T-helper 2 cell treated with Interferon-gamma antibody and Interleukin-4, amounts not matched to agents 100 ng/mL and 5 ng/mL, for 36 hours (primary cell): ENCODE measurements around the gene ARHGEF18. TPM values are rescaled to one million over a fixed set of nuclear protein-coding genes. Genes with fewer than 3 reads are reported as not detected.

Source experiments
- intact Hi-C: fragments of 100-400 bp; cut with micrococcal nuclease; formaldehyde crosslinking; loops from one replicate; pipeline ENCODE4 v1.15.1; 2023
- total RNA-seq: library from RNA; stranded (reverse); gene quantifications from 2 replicates; pipeline ENCODE4 v1.2.3, GENCODE V29; 2022

The ARHGEF18 gene
- total RNA-seq, 1 donor from 2014 or later: 44.9 TPM

DNA sequence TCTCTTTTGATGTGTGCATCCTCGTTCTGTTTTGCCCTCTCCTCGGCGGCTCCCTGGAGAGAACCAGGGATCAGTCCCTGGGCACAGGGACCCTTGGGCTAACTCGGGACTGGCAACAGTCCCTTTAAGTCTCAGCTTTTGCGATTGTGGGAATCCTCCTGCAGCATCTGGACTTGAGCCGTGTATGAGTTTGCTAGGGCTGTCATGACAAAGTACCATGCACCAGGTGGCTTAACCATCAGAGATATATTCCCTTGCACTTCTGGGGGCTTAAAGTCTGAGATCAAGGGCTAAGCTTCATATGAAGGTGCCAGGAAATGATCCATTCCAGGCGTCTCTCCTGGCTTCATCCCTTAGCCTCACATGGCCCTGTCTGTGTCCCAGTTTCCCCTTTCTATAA, 34.5 kb downstream of the ARHGEF18 start:
- intact Hi-C loops: no loop called here

DNA sequence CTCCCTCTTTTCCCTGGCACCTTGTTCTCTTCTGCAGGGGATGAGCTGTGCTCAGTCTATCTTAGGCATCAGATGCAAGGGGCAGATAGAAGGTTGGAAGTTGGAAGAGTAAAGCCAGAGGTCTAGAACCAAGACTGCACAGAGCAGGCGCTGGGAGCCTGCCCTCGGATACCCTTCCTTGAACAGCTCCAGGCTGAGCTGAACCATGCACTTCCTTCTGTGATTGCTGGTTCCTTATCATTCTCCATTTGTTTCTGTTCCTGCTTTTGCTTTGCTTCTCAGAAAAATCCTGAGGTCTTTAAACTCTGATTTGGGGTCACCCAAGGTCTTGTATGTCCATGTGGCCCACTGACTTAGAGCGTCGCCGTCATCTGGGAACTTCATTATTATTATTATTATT, 36.3 kb downstream of the ARHGEF18 start:
- intact Hi-C loops: no loop called here

DNA sequence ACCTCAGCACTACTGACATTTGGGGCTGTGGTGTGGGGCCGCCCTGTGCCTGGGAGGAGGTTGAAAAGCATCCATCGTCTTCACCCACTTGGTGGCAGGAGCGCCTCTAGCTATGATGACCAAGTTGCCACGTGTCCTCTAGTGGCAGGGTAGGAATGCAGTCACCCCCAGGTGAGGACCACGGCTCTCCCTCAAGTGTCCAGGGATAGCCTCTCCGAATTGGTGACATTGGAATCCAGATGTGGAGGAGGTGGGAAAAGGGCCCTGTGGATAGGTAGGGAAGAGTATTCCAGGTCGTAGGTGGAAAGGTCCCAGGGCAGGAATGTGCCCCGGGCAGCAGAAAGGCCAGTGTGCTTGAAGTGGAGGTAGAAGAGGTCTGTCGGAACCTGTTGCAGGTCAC, 37.6 kb downstream of the ARHGEF18 start:
- intact Hi-C loops: no loop called here

DNA sequence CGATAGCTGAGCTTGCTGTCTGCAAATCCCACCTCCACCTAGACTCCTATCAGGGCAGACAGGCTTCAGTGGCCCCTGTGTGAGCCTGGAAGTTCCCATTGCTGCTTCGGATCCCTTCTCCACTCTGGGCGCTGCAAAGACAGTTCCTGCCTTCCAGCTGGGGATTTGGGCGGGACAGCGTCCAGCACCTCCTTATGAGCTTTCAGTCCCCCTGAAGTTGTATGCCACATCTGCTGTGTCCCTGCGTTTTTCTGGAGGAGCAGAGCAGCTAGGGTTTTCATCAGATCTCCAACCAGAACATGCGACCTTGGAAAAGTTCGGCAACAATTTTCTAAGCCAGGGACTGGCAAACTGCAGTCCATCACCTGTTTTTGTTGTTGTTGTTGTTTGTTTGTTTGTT, 38.0 kb downstream of the ARHGEF18 start:
- intact Hi-C loops: no loop called here

DNA sequence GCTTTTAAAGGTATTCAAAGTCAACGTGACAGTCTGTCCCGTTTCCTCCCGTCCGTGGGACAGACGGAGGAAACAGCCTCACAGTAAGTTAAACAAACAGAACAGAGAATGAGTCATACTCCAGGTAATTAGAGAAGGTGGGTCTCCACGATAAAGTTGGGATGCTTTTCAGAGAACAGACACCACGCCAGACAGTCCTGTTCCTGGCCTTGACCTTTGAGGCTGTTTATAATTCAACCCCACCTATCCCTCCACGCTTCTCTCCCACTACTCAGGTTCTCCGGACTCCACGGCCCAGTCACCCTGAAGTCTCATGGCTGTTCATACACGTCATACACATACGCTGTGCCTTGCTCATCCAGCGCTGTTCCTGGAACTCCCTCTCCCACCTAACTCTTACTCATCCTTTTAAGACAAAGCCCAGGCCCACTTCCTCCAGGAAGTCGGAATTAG, 42.5 kb downstream of the ARHGEF18 start:
- intact Hi-C loops: no loop called here

DNA sequence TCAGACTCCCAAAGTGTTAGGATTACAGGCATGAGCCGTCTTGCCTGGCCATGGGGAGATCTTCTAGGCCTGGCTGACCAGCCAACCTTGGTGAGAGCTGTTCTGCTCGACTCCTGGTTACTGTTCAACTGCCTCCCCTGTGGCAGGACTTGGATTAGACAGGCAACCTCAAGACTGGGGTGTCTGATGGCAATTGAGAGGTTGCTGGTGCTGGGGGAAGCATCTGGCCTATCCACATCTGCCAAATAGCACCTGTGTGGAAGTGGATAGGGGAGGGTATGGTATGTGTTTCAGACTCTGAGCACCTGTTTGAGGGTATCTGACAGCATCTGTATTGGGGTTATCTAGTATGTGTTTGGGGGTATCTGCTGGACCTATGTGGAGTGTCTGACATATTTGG, 44.7 kb downstream of the ARHGEF18 start:
- intact Hi-C loops: no loop called here

DNA sequence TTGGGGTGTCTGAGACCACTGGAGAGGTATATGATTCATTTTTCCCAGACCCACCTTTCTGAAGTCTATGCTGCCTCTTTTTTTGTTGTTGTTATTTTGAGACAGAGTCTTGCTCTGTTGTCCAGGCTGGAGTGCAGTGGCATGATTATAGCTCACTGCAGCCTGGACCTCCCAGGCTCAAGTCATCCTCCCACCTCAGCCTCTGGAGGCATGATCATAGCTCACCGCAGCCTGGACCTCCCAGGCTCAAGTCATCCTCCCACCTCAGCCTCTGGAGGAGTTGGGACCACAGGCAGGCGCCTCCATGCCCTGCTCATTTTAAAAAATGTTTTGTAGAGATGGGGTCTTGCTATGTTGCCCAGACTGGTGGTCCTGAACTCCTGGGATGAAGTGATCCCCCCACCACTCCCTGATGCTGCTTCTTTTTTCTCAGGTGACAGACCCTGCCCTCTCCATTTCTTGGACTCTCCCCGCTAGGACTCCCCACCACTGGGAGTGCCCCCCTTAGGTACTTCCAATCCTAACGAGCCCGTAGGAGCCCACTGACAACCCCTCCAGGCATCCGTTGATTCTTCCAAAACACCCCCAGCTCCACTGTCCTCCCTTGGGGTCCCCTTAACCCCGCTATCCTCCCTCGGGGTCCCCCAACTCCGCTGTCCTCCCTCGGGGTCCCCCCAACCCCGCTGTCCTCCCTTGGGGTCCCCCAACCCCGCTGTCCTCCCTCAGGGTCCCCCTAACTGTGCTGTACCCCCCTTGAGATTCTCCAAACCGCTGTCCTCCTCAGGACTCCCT, 45.4 kb downstream of the ARHGEF18 start:
- intact Hi-C loops: no loop called here

DNA sequence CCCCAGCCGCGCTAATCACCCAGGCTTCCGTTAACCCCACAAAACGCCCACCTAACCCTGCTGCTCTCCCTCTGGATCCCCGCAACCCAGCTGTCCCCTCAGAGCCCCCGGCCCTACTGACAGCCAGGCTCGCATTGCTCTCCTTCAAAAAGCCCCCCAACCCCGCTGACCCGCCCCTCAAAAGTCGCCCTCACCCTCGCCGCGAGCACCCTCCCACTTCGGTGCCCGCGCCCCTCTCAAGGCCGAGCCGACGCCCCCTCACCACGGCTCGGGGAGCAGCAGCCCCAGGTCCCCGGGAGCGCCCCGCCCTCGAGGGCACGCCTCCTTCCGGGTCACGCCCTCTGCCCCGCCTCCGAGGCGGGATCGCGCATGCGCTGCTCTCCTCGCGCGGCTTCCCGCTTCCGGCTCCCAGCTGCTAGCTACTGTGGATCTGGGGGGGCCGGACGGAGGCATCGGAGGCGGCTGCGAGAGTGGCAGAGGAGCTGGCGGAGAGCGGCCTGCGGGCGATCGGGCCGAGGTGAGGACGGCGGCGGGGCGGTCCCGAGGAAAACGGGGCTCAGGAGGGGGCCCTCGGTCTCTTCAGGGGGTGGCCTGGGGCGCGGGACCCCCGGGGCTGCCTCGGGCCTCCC, 46.1 kb downstream of the ARHGEF18 start:
- intact Hi-C loops: loop anchor here (1.0 kb wide), 1 partner anchor 293 kb away; no protein-coding TSS in a partner anchor

DNA sequence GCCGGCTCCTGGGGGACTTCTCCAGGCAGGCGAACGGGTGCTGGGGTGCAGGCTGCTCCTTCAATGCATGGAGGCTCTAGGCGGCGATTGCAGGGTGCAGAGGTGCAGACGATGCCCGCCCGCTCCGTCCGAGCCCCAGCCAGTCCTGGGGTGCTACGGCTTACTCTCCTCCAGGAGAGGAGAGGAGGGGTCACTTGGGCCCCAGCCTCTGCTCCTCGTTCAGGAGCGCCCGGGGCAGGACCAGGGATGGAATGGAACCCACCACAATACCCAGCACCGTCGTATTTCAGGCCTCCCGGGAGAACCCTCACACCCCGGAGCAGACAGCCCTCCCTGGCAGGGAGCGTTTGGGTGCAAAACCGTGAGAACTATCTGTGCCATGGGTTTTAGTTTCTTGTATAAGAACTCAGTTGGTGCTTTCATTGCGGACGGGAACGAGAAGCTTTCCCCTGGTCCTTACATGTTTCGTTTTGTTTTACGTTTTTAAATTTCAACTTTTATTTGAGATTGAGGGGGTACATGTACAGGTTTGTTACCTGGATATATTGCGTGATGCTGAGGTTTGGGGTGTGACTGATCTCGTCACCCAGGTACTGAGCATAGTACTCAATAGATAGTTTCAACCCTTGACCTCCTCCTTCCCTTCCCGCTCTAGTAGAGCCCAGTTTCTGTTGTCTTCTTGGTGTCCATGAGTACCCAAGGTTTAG, 46.8 kb downstream of the ARHGEF18 start:
- intact Hi-C loops: loop anchor here (1.0 kb wide), 1 partner anchor 293 kb away; no protein-coding TSS in a partner anchor

DNA sequence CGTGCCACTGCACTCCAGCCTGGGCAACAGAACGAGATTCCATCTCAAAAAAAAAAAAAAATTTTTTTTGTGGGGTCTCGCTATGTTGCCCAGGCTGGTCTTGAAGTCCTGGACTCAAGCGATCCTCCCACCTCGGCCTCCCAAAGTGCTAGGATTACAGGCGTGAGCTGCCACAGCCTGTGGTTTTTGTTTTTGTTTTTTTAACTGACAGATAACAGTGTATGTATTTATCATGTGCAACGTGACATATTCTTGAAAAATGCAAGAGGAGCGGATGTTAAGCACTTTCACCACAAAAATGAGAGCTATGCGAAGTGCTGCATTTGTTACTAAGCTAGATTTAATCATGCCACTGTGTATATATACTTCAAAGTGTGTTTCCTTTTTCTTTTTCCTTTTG, 49.0 kb downstream of the ARHGEF18 start:
- intact Hi-C loops: no loop called here

Other genes starting within 250 kb of the ARHGEF18 start
- gene INSR, start 54.5 kb upstream of the ARHGEF18 start, total RNA-seq: 1.1 and 1.3 TPM in 2 replicates
- 0.45 and 0.57 TPM in 2 replicates for gene PEX11G, start 140.1 kb downstream of the ARHGEF18 start, total RNA-seq
- 5.2 and 5.3 TPM in 2 replicates for gene ZNF358, start 167.2 kb downstream of the ARHGEF18 start, total RNA-seq
- 10.7 and 13.2 TPM in 2 replicates for gene MCOLN1, start 173.7 kb downstream of the ARHGEF18 start, total RNA-seq
- gene PNPLA6, start 186.8 kb downstream of the ARHGEF18 start, total RNA-seq: 115 and 116 TPM in 2 replicates
- gene CAMSAP3, start 246.9 kb downstream of the ARHGEF18 start, total RNA-seq: 0.11 and 0.16 TPM in 2 replicates